PFSK-1 (cell line): ENCODE results near the gene VSIG1.

Source experiments
- FOXP2 ChIP-seq: optimal IDR thresholded peaks from 2 replicates; pipeline ENCODE3; 2011; ENCODE audit warnings: borderline replicate concordance, control low read depth, inconsistent platforms; ENCODE audit not compliant: insufficient read depth; ENCODE audit errors: extremely low read length, extremely low read depth
- POLR2AphosphoS5 ChIP-seq: IDR thresholded peaks from 2 replicates; pipeline ENCODE4 v1.6.1; 2012; ENCODE audit warnings: low read depth, mild to moderate bottlenecking, control low read depth, low read length, moderate library complexity
- REST ChIP-seq, 2 experiments: IDR thresholded peaks; 2 replicates each; pipeline versions ENCODE4 v1.6.1 to v1.8.0; 2011 to 2012; ENCODE audit warnings: low read depth in 2 of 2, low read length in 2 of 2, control low read depth in 1 of 2, inconsistent platforms in 1 of 2, mild to moderate bottlenecking in 1 of 2, moderate library complexity in 1 of 2; ENCODE audit not compliant: insufficient read depth in 1 of 2
- SIN3A ChIP-seq: IDR thresholded peaks from 2 replicates; pipeline ENCODE4 v1.6.1; 2012; ENCODE audit warnings: mild to moderate bottlenecking, low read length, moderate library complexity, borderline replicate concordance; ENCODE audit not compliant: insufficient read depth

GRCh38 chrX:108071578-108071977, 26.7 kb downstream of the VSIG1 start:
- no peak for TF ChIP-seq POLR2AphosphoS5
- TF ChIP-seq SIN3A, result no peak
- TF ChIP-seq REST (IDR thresholded peaks at IDR 0.05; ENCODE audit: insufficient read depth in 1 of 2, low read depth in 2 of 2, low read length in 2 of 2), result no peak
- TF ChIP-seq FOXP2, result no peak
